HepG2 (cell line): ENCODE results near the gene ITGB3. TPM values are rescaled to one million over a fixed set of nuclear protein-coding genes. Genes with fewer than 3 reads are reported as not detected.

Source experiments
- MBD4 ChIP-seq: IDR thresholded peaks from 2 replicates; pipeline ENCODE4 v1.6.1; 2012; ENCODE audit warnings: low read length, inconsistent platforms, borderline replicate concordance
- NRL ChIP-seq: sonication (generic); formaldehyde crosslinking; IDR thresholded peaks from 2 replicates; pipeline ENCODE4 v1.5.0; 2020; ENCODE audit warnings: missing genetic modification reagents, mild to moderate bottlenecking, moderate library complexity, borderline replicate concordance
- STAT5B ChIP-seq: sonication (generic); formaldehyde crosslinking; IDR thresholded peaks from 2 replicates; pipeline ENCODE4 v1.4.0; 2020; ENCODE audit warnings: missing genetic modification reagents
- TMF1 ChIP-seq: sonication (generic); formaldehyde crosslinking; IDR thresholded peaks from 2 replicates; pipeline ENCODE4 v1.8.1; 2022; ENCODE audit warnings: low read depth, missing genetic modification reagents
- ZNF205 ChIP-seq: IDR thresholded peaks from 2 replicates; pipeline ENCODE4 v1.6.1; 2018; ENCODE audit warnings: missing biosample characterization, missing genetic modification reagents
- ZNF350 ChIP-seq: sonication (generic); formaldehyde crosslinking; IDR thresholded peaks from 2 replicates; pipeline ENCODE4 v1.4.0; 2020; ENCODE audit warnings: mild to moderate bottlenecking, low read depth, missing genetic modification reagents, borderline replicate concordance
- ZNF430 ChIP-seq: sonication (generic); formaldehyde crosslinking; IDR thresholded peaks from 2 replicates; pipeline ENCODE4 v1.9.0; 2021; ENCODE audit warnings: mild to moderate bottlenecking, missing genetic modification reagents
- ZNF543 ChIP-seq: sonication (generic); formaldehyde crosslinking; IDR thresholded peaks from 2 replicates; pipeline ENCODE4 v1.4.0; 2020; ENCODE audit warnings: mild to moderate bottlenecking, missing genetic modification reagents
- ZNF562 ChIP-seq: sonication (generic); formaldehyde crosslinking; IDR thresholded peaks from 2 replicates; pipeline ENCODE4 v1.8.0; 2022; ENCODE audit warnings: missing genetic modification reagents, borderline replicate concordance
- ZNF766 ChIP-seq: sonication (generic); formaldehyde crosslinking; IDR thresholded peaks from 2 replicates; pipeline ENCODE4 v1.5.0; 2020; ENCODE audit warnings: missing genetic modification reagents, borderline replicate concordance
- ZNF883 ChIP-seq: sonication (generic); formaldehyde crosslinking; IDR thresholded peaks from 2 replicates; pipeline ENCODE4 v1.5.1; 2020; ENCODE audit warnings: mild to moderate bottlenecking, missing genetic modification reagents; ENCODE audit errors: not compliant biosample characterization
- polyA plus RNA-seq, 8 experiments: library from polyadenylated mRNA; depleted of rRNA in 3 of 8; stranded (reverse) in 7 of 8; unstranded in 1 of 8; fragments of >200 nt; fragmentation: Illumina TruSeq in 4 of 8; extraction: Trizol in 4 of 8; gene quantifications; 2 replicates each; pipeline versions ENCODE4 v1.2.1 to v1.2.3, GENCODE V29; 2011 to 2016; ENCODE audit warnings: low read depth in 4 of 8, missing spikeins in 1 of 8, mixed read lengths in 1 of 8; ENCODE audit not compliant: insufficient read depth in 1 of 8
- total RNA-seq, 5 experiments: library from RNA; depleted of rRNA; stranded (reverse); fragments of >200 nt; fragmentation: Illumina TruSeq; extraction: Trizol; gene quantifications; 2 replicates each; pipeline ENCODE4 v1.2.3, GENCODE V29; 2016; ENCODE audit warnings: low read depth in 1 of 5
- TF ChIP-seq, protein P1 (sequence below): sonication (generic); formaldehyde crosslinking; IDR thresholded peaks from 2 replicates; pipeline ENCODE4 v1.5.0; 2020; ENCODE audit warnings: mild to moderate bottlenecking, missing genetic modification reagents, borderline replicate concordance
- TF ChIP-seq, protein P2 (sequence below): IDR thresholded peaks from 2 replicates; pipeline ENCODE4 v1.6.1; 2016; ENCODE audit warnings: missing biosample characterization, missing genetic modification reagents, low read depth
- TF ChIP-seq, protein P3 (sequence below): sonication (generic); formaldehyde crosslinking; IDR thresholded peaks from 2 replicates; pipeline ENCODE4 v1.4.0; 2020; ENCODE audit warnings: mild to moderate bottlenecking, missing genetic modification reagents
- TF ChIP-seq, protein P4 (sequence below): sonication (generic); formaldehyde crosslinking; IDR thresholded peaks from 2 replicates; pipeline ENCODE4 v1.5.1; 2020; ENCODE audit warnings: mild to moderate bottlenecking, missing genetic modification reagents, moderate library complexity

Gene ITGB3
- total and polyA plus RNA-seq, 2 of the 13 experiments (the other 11 are each of a cell fraction or from before 2014, with no cell fraction given) = 0.09 to 0.31 TPM

DNA sequence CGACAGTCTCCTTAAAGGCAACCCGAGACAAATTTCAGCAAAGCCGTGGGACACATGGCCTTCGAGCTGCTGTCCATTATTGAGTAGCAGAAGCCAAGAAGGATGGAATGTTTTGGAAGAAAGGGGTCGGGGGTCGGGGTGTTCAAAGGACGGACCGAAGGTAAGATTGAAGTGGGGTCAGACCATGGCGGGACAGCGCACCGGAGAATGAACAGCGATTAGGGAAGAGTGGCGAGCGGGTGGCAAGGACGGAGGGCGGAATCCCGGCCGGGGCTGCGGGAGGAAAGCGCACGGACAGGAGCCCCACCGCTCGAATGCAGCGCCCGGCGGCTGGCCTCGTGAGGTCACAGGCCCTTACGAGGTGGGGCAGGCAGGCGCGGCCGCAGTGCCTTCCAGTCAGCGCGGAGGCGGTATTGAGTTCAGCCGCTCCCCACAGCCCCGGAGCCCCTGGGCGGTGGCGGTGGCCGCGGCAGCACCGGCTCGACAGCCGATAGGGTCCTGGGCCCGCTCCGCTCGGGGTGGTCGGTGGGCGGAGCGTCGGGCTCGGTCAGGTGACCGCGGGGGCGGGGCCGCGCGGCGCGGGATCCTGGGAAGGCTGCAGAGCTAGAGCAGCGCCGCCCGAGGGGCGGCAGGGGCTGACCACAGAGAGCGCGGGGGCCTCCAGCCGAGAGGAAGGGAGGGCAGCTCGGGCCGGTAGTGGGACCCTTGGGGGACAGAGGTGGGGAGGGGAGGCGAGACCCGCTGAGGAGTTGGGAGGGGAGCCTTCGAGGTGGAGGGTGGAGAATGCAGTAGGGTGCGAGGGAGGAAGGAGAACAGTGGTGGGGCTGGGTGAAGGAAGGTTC lies 70.0 kb downstream of the ITGB3 start, which contains the start of gene EFCAB13 (continued):
- TF ChIP-seq, protein P1, sequence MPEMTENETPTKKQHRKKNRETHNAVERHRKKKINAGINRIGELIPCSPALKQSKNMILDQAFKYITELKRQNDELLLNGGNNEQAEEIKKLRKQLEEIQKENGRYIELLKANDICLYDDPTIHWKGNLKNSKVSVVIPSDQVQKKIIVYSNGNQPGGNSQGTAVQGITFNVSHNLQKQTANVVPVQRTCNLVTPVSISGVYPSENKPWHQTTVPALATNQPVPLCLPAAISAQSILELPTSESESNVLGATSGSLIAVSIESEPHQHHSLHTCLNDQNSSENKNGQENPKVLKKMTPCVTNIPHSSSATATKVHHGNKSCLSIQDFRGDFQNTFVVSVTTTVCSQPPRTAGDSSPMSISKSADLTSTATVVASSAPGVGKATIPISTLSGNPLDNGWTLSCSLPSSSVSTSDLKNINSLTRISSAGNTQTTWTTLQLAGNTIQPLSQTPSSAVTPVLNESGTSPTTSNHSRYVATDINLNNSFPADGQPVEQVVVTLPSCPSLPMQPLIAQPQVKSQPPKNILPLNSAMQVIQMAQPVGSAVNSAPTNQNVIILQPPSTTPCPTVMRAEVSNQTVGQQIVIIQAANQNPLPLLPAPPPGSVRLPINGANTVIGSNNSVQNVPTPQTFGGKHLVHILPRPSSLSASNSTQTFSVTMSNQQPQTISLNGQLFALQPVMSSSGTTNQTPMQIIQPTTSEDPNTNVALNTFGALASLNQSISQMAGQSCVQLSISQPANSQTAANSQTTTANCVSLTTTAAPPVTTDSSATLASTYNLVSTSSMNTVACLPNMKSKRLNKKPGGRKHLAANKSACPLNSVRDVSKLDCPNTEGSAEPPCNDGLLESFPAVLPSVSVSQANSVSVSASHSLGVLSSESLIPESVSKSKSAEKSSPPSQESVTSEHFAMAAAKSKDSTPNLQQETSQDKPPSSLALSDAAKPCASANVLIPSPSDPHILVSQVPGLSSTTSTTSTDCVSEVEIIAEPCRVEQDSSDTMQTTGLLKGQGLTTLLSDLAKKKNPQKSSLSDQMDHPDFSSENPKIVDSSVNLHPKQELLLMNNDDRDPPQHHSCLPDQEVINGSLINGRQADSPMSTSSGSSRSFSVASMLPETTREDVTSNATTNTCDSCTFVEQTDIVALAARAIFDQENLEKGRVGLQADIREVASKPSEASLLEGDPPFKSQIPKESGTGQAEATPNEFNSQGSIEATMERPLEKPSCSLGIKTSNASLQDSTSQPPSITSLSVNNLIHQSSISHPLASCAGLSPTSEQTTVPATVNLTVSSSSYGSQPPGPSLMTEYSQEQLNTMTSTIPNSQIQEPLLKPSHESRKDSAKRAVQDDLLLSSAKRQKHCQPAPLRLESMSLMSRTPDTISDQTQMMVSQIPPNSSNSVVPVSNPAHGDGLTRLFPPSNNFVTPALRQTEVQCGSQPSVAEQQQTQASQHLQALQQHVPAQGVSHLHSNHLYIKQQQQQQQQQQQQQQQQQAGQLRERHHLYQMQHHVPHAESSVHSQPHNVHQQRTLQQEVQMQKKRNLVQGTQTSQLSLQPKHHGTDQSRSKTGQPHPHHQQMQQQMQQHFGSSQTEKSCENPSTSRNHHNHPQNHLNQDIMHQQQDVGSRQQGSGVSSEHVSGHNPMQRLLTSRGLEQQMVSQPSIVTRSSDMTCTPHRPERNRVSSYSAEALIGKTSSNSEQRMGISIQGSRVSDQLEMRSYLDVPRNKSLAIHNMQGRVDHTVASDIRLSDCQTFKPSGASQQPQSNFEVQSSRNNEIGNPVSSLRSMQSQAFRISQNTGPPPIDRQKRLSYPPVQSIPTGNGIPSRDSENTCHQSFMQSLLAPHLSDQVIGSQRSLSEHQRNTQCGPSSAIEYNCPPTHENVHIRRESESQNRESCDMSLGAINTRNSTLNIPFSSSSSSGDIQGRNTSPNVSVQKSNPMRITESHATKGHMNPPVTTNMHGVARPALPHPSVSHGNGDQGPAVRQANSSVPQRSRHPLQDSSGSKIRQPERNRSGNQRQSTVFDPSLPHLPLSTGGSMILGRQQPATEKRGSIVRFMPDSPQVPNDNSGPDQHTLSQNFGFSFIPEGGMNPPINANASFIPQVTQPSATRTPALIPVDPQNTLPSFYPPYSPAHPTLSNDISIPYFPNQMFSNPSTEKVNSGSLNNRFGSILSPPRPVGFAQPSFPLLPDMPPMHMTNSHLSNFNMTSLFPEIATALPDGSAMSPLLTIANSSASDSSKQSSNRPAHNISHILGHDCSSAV (CRISPR knock-in tag) = no peak
- TF ChIP-seq, protein P2, sequence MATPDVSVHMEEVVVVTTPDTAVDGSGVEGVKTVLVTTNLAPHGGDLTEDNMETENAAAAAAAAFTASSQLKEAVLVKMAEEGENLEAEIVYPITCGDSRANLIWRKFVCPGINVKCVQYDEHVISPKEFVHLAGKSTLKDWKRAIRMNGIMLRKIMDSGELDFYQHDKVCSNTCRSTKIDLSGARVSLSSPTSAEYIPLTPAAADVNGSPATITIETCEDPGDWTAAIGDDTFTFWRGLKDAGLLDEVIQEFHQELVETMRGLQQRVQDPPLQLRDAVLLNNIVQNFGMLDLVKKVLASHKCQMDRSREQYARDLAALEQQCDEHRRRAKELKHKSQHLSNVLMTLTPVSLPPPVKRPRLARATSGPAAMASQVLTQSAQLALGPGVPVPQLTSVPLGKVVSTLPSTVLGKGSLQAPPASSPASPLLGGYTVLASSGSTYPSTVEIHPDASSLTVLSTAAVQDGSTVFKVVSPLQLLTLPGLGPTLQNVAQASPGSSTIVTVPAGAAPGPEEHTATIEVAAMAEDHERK (CRISPR knock-in tag) = no peak; the same call in 1 of the 2 replicates
- TF ChIP-seq MBD4 (no peak), TMF1 (CRISPR knock-in tag) (peak; percentile 99), STAT5B (CRISPR knock-in tag) (peak; percentile 91; the same call in 1 of the 2 replicates), ZNF883 (CRISPR knock-in tag) (peak; percentile 98), NRL (CRISPR knock-in tag) (peak; percentile 99), ZNF205 (peak; percentile 56; the same call in 1 of the 2 replicates), ZNF543 (CRISPR knock-in tag) (peak; percentile 99), ZNF350 (CRISPR knock-in tag) (peak; percentile 82), ZNF766 (CRISPR knock-in tag) (peak; percentile 92), ZNF562 (CRISPR knock-in tag) (peak; percentile 94; the same call in 1 of the 2 replicates), ZNF430 (peak; percentile 99)
- TF ChIP-seq, protein P3, sequence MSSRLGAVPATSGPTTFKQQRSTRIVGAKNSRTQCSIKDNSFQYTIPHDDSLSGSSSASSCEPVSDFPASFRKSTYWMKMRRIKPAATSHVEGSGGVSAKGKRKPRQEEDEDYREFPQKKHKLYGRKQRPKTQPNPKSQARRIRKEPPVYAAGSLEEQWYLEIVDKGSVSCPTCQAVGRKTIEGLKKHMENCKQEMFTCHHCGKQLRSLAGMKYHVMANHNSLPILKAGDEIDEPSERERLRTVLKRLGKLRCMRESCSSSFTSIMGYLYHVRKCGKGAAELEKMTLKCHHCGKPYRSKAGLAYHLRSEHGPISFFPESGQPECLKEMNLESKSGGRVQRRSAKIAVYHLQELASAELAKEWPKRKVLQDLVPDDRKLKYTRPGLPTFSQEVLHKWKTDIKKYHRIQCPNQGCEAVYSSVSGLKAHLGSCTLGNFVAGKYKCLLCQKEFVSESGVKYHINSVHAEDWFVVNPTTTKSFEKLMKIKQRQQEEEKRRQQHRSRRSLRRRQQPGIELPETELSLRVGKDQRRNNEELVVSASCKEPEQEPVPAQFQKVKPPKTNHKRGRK (CRISPR knock-in tag) = no peak
- TF ChIP-seq, protein P4, sequence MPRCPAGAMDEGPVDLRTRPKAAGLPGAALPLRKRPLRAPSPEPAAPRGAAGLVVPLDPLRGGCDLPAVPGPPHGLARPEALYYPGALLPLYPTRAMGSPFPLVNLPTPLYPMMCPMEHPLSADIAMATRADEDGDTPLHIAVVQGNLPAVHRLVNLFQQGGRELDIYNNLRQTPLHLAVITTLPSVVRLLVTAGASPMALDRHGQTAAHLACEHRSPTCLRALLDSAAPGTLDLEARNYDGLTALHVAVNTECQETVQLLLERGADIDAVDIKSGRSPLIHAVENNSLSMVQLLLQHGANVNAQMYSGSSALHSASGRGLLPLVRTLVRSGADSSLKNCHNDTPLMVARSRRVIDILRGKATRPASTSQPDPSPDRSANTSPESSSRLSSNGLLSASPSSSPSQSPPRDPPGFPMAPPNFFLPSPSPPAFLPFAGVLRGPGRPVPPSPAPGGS (CRISPR knock-in tag) = peak; percentile 99
